ENCODE results near the gene SLC51A.

DNA sequence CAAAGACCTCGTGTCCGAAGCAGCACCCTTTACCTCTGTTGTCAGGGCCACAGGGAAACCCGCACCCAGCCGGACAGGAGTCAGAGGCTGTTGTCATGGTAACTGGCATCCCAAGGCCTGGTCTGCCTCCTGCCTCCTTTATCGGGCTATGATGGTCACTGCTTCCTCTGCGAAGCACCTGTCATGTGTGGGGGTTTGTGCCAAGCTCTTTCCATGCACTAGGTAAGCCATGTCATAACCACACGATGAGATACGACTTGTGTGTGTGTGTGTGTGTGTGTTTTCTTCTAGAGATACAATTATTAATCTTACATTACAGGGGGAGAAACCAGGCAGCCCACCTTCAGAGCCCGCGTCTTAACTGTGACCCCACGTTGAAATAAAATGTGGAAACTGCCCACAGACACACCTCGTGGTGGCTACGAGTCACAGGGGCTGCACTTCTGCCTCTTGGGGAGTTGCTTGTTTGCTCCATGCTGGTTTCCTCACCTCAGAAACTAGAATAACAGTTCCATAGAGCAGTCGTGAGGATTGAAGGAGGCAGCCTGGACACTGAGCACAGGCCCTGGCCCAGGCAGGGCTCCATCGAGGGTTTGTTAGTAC, 23.1 kb upstream of the SLC51A start:
- no peak for TF ChIP-seq CTCF (IDR thresholded peaks at IDR 0.05)
- TF ChIP-seq EZH2 (IDR thresholded peaks at IDR 0.05; ENCODE audit: borderline replicate concordance, insufficient read depth, low read depth, low read length, poor library complexity, severe bottlenecking) = no peak

Data from B cell (primary cell).